ENCODE data around the gene MYRF. TPM values are rescaled to one million over a fixed set of nuclear protein-coding genes. Genes with fewer than 3 reads are reported as not detected.
A peak's percentile ranks its signal among the peaks of the same experiment; 100 is the strongest.

Gene MYRF
- total RNA-seq, 2 experiments from 2014 or later = 0.19 to 1.1 TPM

DNA sequence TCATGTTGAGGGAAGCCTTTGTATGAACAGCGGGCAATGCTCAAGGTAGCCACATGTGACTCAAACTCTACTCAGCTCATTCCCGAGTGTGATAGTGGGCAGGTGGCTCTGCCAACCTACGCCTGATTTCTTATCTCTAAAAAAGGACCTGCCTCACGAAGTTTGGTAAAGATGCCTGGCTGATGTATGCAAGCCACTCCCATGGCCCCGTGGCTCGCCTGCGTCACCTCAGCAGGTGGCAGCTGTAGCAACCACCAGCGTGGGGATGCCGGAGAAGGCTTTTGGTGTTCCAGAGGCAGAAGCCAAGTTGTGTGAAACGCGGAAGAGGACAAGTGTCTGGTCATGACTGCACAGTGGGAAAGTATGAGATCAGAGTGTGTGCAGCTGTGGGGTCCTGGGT lies 81.0 kb downstream of the MYRF start:
- intact Hi-C loops (cut with micrococcal nuclease; ENCODE audit: unreplicated experiment) = no loop called here
- ChIA-PET POLR2A (interaction anchor here (0.9 to 1.1 kb wide), 2 partner anchors 14 to 38 kb away, joined by 3 read pairs; no protein-coding TSS in a partner anchor), CTCF (ENCODE audit: unreplicated experiment) (no interaction called here)
- BruUV-seq (replicated peaks) = no TSS peak
- Histone ChIP-seq H3K36me3 (ENCODE audit: insufficient read depth, low read length) (no peaks in the 10 kb centered on the region), H4K20me1 (ENCODE audit: insufficient read depth, low read length) (no peaks in the 10 kb centered on the region), H3K4me1 (ENCODE audit: insufficient read depth, low read length, poor library complexity, severe bottlenecking) (peaks cover 31% of the 10 kb centered on the region), H2AFZ (ENCODE audit: low read length) (no peak overlapping the region), H3K9me3 (ENCODE audit: low read length) (no peaks in the 10 kb centered on the region), H3K79me2 (ENCODE audit: insufficient read depth, low read depth, low read length) (no peaks in the 10 kb centered on the region), H3K9me2 (ENCODE audit: insufficient read depth, low read length) (no peaks in the 10 kb centered on the region), H3K4me3 (ENCODE audit: low read depth, low read length, poor library complexity, severe bottlenecking) (no peak overlapping the region), H3K27ac (ENCODE audit: low read depth, low read length, poor library complexity, severe bottlenecking) (peak overlapping the region; percentile 59), H3K4me2 (ENCODE audit: low read length) (no peak overlapping the region; the same call in 1 of the 2 replicates)
- TF ChIP-seq, protein P1, sequence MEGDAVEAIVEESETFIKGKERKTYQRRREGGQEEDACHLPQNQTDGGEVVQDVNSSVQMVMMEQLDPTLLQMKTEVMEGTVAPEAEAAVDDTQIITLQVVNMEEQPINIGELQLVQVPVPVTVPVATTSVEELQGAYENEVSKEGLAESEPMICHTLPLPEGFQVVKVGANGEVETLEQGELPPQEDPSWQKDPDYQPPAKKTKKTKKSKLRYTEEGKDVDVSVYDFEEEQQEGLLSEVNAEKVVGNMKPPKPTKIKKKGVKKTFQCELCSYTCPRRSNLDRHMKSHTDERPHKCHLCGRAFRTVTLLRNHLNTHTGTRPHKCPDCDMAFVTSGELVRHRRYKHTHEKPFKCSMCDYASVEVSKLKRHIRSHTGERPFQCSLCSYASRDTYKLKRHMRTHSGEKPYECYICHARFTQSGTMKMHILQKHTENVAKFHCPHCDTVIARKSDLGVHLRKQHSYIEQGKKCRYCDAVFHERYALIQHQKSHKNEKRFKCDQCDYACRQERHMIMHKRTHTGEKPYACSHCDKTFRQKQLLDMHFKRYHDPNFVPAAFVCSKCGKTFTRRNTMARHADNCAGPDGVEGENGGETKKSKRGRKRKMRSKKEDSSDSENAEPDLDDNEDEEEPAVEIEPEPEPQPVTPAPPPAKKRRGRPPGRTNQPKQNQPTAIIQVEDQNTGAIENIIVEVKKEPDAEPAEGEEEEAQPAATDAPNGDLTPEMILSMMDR (conservative IDR thresholded peaks at IDR 0.05; ENCODE audit: low read length) = no peak
- TF ChIP-seq EZH2phosphoT487 (IDR thresholded peaks at IDR 0.05; ENCODE audit: borderline replicate concordance, low read depth, low read length) = no peak
- DNase-seq (ENCODE audit: low spot score) = no peak

DNA sequence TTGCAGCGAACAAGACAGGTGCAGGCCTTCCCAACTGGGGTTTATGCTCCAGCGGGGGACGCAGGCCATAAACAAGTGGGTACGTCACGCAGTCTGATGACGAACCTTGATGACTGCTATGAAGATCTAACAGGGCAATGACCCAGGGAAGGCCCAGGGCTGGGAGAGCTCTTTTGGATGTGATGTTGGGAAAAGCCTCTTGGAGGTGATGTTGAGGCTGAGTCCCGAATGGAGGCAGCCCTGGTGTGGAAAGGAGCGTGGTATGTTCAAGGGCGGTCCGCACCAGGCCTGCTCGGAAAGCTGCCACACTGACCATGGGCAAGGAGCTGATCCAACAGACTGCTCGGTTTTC lies 81.5 kb downstream of the MYRF start:
- H3K4me3 ChIP-seq (ENCODE audit: low read depth, low read length, poor library complexity, severe bottlenecking) = no peak overlapping the region
- TF ChIP-seq, protein P1 (conservative IDR thresholded peaks at IDR 0.05; ENCODE audit: low read length) = no peak
- no peak for TF ChIP-seq EZH2phosphoT487 (IDR thresholded peaks at IDR 0.05; ENCODE audit: borderline replicate concordance, low read depth, low read length)
- no peaks in the 10 kb centered on the region for H4K20me1 ChIP-seq (ENCODE audit: insufficient read depth, low read length)
- peak overlapping the region; percentile 59 for H3K4me2 ChIP-seq (ENCODE audit: low read length)
- no peak for DNase-seq (ENCODE audit: low spot score)
- peaks cover 31% of the 10 kb centered on the region for H3K4me1 ChIP-seq (ENCODE audit: insufficient read depth, low read length, poor library complexity, severe bottlenecking)
- POLR2A ChIA-PET = interaction anchor here (0.9 to 1.1 kb wide), 2 partner anchors 14 to 39 kb away, joined by 3 read pairs; no protein-coding TSS in a partner anchor
- no peaks in the 10 kb centered on the region for H3K36me3 ChIP-seq (ENCODE audit: insufficient read depth, low read length)
- intact Hi-C loops (cut with micrococcal nuclease; ENCODE audit: unreplicated experiment) = no loop called here
- H3K9me2 ChIP-seq (ENCODE audit: insufficient read depth, low read length) = no peaks in the 10 kb centered on the region
- H3K27ac ChIP-seq (ENCODE audit: low read depth, low read length, poor library complexity, severe bottlenecking) = peak overlapping the region; percentile 59
- H3K79me2 ChIP-seq (ENCODE audit: insufficient read depth, low read depth, low read length) = no peaks in the 10 kb centered on the region
- H3K9me3 ChIP-seq (ENCODE audit: low read length) = no peaks in the 10 kb centered on the region
- no TSS peak for BruUV-seq (replicated peaks)
- H2AFZ ChIP-seq (ENCODE audit: low read length) = no peak overlapping the region
- CTCF ChIA-PET (ENCODE audit: unreplicated experiment) = no interaction called here

DNA sequence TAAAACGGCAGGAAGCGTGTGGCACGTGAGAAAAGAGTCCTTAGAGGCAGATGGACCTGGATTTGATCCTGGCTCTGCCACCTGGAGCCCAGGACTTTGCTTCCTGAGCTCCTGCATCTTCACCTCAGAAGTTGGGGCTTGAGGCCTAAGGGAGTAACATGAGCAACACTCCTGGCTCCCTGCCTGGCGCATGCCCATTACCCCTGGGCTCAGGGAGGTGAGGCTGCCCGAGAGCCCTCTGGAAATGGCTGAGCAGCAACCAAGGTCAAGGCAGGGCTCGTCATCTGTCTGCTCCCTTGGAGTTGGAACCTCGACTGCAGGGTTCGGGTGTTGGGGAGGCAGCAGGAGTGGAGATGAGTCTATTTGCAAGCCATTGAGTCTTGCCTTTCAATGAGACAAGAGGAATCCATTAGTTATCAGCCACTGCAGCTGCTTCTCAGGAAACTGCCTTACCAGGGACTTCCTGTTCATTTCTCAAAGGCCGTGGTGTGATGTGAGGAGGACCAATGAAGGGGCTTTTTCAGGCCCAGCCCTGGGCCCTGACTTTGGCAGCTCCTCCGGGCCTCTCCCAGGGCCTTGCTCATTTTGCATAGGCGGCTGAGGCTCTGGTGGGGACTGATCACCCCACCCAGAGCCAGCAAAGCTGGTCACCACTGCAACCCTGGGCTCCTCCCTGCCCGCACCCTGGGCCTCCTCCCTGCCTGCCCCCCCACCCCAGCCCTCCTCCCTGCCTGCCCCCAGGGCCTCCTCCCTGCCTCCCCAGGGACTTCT lies 82.0 kb downstream of the MYRF start:
- Histone ChIP-seq H3K9me2 (ENCODE audit: insufficient read depth, low read length) (no peaks in the 10 kb centered on the region), H3K4me2 (ENCODE audit: low read length) (peak overlapping the region; percentile 59), H3K9me3 (ENCODE audit: low read length) (no peaks in the 10 kb centered on the region), H3K4me3 (ENCODE audit: low read depth, low read length, poor library complexity, severe bottlenecking) (no peak overlapping the region), H2AFZ (ENCODE audit: low read length) (peak overlapping the region; percentile 51), H3K36me3 (ENCODE audit: insufficient read depth, low read length) (no peaks in the 10 kb centered on the region), H3K27ac (ENCODE audit: low read depth, low read length, poor library complexity, severe bottlenecking) (peak overlapping the region; percentile 59), H3K79me2 (ENCODE audit: insufficient read depth, low read depth, low read length) (no peaks in the 10 kb centered on the region), H4K20me1 (ENCODE audit: insufficient read depth, low read length) (no peaks in the 10 kb centered on the region), H3K4me1 (ENCODE audit: insufficient read depth, low read length, poor library complexity, severe bottlenecking) (peaks cover 31% of the 10 kb centered on the region)
- ChIA-PET POLR2A (interaction anchor here (0.9 to 1.1 kb wide), 3 partner anchors 15 to 39 kb away, joined by 3 to 8 read pairs (median 3); no protein-coding TSS in a partner anchor), CTCF (ENCODE audit: unreplicated experiment) (no interaction called here)
- peak; percentile 83 for DNase-seq (ENCODE audit: low spot score)
- TF ChIP-seq, protein P1 (conservative IDR thresholded peaks at IDR 0.05; ENCODE audit: low read length) = no peak
- TF ChIP-seq EZH2phosphoT487 (IDR thresholded peaks at IDR 0.05; ENCODE audit: borderline replicate concordance, low read depth, low read length) = no peak
- intact Hi-C loops (cut with micrococcal nuclease; ENCODE audit: unreplicated experiment) = no loop called here
- no TSS peak for BruUV-seq (replicated peaks)

Measured in OCI-LY7 (cell line).